GM19035 (cell line): ENCODE results near the gene SEC61B.
"Not testable (repeated sequence)": the region's sequence is repeated elsewhere in the genome, so short reads cannot be mapped to it uniquely, and the experiment has no call there.

Source experiments
- ATAC-seq: cut with Tn5 transposase; IDR thresholded peaks from one replicate; pipeline ENCODE4 v1.9.1; 2021; ENCODE audit not compliant: unreplicated experiment

The SEC61B gene

GRCh38 chr9:99235926-99236634 lies 14.0 kb downstream of the SEC61B start:
- ATAC-seq = peak; percentile 91

DNA sequence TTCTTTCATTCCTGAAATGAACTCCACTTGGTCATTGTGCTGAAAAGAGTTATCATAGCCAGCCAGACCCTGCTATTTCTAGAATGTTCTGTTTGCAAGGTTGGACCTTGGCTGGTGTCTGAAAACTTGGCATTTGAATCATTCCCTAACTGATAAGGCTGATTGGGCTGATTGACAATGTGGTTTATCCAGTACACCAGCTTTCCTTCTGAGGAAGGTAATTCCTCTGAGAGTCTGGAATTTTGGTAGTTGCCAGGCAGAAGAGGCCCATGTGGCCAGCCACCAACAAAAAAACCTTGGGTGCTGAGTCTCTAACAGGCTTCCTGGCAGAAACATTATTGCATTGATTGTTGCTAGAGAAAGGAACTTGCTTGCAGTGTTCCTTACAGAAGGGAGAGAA lies 15.3 kb downstream of the SEC61B start:
- ATAC-seq = no peak

DNA sequence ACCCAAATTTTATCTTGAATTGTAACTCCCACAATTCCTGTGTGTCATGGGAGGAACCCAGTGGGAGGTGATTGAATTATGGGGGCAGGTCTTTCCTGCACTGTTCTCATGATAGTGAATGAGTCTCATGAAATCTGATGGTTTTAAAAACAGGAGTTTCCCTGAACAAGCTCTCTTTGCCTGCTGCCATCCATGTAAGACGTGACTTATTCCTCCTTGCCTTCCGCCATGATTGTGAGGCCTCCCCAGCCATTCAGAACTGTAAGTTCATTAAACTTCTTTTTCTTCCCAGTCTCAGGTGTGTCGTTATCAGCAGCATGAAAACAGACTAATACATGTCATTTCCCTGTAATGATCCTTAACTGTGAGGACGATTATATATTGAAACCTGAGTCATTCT lies 15.8 kb downstream of the SEC61B start:
- not testable (repeated sequence) for ATAC-seq

- ATAC-seq = no peak
These were observed 16.2 kb downstream of the SEC61B start for GRCh38 chr9:99238331-99238730.

DNA sequence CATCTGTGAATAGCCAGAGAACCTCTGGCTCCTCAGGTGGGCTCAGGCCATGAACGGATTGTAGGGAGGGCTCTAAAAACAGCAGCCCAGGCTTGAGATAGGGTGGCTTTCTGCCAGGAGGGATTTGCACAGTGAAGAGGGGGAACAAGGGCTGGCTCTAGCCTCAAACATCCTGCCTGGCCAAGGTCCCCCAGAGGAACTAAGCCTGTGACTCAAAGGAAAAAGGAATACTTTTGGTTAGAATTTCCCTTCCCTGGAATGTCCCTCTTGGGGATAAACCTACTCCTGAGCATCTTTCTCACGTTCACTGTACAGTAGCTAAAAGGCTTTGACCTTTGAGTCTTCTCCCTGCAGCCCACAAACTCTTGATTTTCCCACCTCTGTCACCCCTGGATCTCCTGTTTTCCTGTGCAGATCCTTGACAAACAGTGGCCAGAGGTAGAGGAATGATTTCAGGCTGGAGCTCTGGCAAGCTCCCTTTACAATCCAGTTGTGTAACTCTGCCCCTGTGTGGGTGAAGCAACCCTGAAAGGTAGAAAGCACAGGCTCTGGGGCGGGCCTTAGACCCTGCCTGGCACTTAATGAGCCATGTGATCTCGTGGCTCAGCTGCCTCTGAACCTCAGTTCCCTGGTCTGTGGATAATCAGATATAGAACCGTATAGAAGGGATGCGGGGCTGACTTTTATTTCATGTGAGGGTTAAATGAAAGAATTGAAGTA lies 17.4 kb downstream of the SEC61B start:
- no peak for ATAC-seq

DNA sequence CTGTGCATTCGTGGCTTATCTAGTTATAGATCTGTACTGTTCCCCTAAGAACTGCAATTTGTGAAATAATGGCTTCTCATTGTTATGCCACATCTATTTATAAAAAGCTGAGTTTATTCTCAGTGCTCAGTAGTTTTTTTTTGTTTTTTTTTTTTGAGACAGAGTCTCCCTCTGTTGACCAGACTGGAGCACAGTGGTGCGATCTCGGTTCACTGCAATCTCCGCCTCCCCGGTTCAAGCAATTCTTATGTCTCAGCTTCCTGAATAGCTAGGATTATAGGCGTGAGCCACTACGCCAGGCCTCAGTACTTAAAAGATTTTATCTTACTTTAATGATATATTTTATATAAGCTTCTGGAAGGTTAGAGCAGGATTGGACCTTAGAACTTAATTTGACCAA lies 19.0 kb downstream of the SEC61B start:
- no peak for ATAC-seq

DNA sequence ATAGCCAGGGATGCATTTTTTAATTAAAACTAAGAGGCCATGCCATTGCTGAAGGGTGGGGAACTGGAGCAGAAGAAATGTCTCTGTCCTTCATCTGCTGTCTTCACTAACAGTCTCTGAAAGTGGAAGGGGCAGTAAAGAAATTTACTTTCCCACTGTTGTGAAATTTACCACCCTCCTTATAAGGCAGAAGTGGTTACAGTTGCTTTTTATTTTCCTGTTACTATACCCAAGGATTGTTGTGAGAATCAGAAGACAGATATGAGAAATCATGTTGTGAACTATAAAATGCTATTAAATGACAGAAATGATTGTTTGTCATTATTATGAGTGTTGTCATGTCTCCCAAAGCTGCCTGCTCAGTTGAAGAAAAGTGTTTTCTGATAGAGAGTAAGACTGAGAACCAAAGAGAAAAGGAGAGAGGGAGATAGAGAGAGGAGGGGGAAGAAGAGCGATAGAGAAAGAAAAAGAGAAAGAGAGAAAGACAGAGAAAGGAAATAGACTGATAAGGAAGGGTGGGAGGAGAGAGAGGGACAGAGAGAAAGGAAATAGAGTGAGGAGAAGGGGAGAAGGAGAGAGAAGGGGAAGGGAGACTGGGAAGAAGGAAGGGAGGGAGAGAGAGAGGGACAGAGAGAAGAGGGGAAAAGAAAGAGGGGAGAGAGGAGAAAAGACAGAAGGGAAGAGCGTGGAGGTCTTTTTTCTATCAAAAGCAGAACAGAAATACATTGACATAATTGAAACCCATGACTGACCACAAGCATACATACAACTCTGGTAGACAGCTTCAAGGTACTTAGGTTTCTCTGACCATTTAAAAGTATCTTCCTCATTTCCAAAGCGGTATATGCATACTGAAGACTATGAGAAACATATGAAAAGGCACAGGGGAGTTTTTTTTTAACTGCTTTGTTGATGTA lies 22.5 kb downstream of the SEC61B start:
- peak; percentile 96 for ATAC-seq

DNA sequence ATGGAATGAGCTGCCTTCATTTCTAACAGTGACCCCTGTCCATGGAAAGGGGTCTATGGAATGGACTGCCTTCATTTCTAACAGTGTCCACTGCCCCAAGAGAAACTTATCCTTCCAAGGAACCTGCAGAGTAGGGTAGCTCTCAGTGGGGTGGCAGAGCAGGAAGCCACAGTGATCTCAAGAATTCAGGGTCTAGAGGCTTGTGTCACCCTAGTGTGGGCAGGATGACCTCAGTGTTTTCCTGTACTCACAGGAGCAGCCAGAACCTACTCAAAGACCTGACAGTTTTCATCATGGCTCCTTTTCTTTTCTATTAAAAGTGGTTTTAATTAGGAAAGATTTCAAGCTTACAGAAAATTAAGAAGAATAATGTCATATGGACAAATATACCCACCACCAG lies 27.5 kb downstream of the SEC61B start:
- ATAC-seq = no peak

DNA sequence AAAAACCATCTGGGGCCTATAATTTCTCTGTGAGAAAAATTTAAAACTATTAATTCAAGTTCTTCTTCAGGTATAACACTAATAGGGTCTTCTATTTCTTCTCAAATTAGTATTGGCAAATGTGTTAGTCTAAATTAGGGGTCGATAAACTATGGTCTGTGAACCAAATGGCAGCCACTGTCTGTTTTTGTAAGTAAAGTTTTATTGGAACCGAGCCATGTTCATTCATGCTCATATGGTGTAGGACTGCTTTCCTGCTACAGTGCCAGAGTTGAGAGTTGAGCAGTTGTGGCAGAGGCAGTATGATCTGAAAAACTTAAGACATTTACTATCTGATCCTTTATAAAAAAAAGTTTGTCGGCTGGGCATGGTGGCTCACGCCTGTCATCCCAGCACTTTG lies 29.1 kb downstream of the SEC61B start:
- no peak for ATAC-seq

DNA sequence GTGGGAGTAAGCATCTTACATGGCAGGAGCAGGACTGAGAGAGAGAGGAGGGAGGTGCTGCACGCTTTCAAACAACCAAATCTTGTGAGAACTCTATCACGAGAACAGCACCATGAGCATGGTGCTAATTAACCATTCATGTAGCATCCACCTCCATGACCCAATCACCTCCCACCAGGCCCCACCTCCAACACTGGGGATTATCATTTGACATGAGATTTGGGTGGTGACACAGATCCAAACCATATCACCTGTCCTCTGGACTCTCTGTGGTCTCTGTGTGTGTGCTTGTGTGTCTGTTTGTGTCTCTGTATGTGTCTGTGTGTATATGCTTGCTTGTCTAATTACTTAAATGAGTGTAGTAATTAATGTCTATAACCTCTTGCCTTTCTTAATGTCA lies 31.1 kb downstream of the SEC61B start:
- ATAC-seq = peak; percentile 42

- peak; percentile 81 for ATAC-seq
These were observed 31.8 kb downstream of the SEC61B start for GRCh38 chr9:99253772-99254431.

DNA sequence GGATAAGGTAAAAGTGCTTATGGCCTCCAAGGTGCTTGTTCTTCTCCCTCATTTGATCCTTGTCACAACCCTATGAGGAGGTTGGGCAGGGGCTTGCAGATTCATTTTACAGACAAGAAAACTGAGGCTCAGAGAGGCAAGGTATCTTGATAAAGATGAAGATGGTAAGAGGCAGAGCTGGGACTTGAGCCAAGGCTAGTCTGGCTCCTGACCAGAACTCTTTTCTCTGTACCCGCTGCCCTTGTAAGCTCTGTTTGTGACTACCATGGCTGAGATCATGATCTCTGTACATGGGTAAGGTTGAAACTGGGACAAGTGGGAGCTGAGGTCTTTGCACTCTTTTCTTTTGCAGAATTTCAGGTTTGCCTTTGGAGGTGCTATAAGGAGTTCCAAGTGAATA lies 33.6 kb downstream of the SEC61B start:
- no peak for ATAC-seq

GRCh38 chr9:99257723-99258389 lies 35.8 kb downstream of the SEC61B start:
- no peak for ATAC-seq

GRCh38 chr9:99259231-99259918 lies 37.3 kb downstream of the SEC61B start:
- ATAC-seq = no peak

DNA sequence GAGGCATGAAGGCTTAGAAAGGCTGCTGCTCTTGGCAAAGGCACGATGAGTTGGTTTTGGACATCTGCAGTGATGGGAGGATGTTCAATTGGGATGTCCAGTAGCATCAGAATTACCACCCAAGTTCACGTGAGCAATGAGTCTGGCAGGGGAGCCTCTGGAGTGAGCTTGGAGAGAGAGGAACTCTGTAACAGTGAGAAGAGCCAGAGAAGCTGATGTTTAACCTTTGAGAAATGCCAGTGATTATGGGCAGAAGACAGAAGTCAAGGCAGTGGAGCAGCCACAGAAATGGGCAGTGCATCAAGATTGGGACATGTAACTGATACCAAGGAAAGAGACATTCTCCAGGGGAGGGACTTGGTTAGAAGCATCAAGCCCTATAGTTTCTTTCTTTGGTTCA lies 39.8 kb downstream of the SEC61B start:
- ATAC-seq = no peak

- ATAC-seq = peak; percentile 63
These were observed 40.9 kb downstream of the SEC61B start for GRCh38 chr9:99262949-99263418.

- no peak for ATAC-seq
These were observed 42.1 kb downstream of the SEC61B start for GRCh38 chr9:99264070-99264680.

GRCh38 chr9:99265691-99266090 lies 43.6 kb downstream of the SEC61B start:
- ATAC-seq = no peak

DNA sequence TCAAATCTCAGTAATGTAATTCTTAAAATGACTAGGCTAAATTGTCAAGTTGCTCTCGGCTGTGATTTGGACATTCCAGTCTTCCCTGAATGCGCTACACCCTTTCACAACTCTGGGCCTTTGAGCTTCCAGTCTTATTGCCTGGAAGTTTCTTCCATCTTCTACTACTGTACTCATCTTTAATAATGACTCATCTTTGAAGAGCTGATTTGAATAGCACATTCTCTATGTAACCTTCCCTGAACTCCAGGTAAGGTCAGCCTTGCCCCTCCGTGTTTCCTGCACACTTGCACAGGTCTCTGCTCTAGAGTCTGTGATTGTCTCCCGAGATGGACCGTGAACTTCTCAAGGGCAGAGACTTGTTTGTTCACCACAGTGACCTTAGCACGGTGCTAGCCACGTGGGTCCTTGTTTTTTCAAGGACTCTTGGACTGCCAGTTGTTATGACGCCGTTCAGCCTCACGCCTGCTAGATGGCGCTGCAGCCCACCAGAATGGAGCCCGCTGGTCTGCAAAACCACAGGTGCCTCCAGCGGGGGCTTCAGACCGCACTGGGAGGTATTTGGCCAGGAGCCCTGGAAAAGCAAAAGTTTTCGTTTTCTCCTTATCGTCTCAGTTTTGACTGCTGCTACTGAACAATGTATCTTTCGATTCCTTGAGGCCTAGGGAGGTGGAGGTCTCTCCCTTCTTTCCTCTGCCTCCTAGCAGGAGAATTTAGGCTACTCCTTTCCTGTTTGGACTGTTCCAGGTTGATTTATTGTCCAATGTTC lies 44.4 kb downstream of the SEC61B start:
- ATAC-seq = peak; percentile 56
